Measurements from ENCODE around the gene ABL2. TPM values are rescaled to one million over a fixed set of nuclear protein-coding genes. Genes with fewer than 3 reads are reported as not detected.
"Not testable (repeated sequence)": the region's sequence is repeated elsewhere in the genome, so short reads cannot be mapped to it uniquely, and the experiment has no call there.

Gene ABL2
- total and polyA plus RNA-seq, 4 donors: 11.4 to 22.9 (median 12.6) TPM

GRCh38 chr1:179226738-179227137, 2.7 kb downstream of the ABL2 start:
- no peak overlapping the region for H3K27ac ChIP-seq (ENCODE audit: low read depth, low read length)
- peaks cover 4% of the 10 kb centered on the region for H3K36me3 ChIP-seq (ENCODE audit: control insufficient read depth, insufficient read depth, low read length)
- H3K27me3 ChIP-seq (ENCODE audit: control insufficient read depth, insufficient read depth, low read length): no peaks in the 10 kb centered on the region
- H3K9me3 ChIP-seq (ENCODE audit: control insufficient read depth, insufficient read depth, low read length): no peaks in the 10 kb centered on the region
- no peak for DNase-seq (ENCODE audit: low read depth in 4 of 6, low spot score in 6 of 6)
- H3K4me3 ChIP-seq (ENCODE audit: low read depth, low read length): no peak overlapping the region
- peaks cover 3% of the 10 kb centered on the region for H3K4me1 ChIP-seq (ENCODE audit: control insufficient read depth, insufficient read depth, low read length)

DNA sequence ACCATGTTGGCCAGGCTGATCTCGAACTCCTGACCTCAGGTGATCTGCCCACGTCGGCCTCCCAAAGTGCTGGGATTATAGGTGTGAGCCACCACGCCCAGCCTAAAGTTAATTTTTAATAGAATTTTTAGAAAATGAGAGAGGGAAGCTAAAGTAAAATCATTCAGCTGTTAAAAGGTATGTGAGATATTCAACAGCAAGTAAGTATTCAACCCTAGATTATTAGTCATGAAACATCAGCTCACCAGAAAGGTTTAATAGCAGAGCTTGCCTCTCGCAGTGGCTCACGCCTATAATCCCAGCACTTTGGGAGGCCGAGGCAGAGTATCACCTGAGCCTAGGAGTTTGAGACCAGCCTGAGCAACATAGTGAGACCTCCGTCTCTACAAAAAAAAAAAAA, 5.0 kb downstream of the ABL2 start:
- not testable (repeated sequence) for H3K9me3 ChIP-seq (ENCODE audit: control insufficient read depth, insufficient read depth, low read length); DNase-seq (ENCODE audit: low read depth in 4 of 6, low spot score in 6 of 6); H3K27me3 ChIP-seq (ENCODE audit: control insufficient read depth, insufficient read depth, low read length); H3K36me3 ChIP-seq (ENCODE audit: control insufficient read depth, insufficient read depth, low read length); H3K4me1 ChIP-seq (ENCODE audit: control insufficient read depth, insufficient read depth, low read length); H3K4me3 ChIP-seq (ENCODE audit: low read depth, low read length); H3K27ac ChIP-seq (ENCODE audit: low read depth, low read length)
- no CpG with 5 or more reads among the region's 8 CpGs for WGBS (ENCODE audit: insufficient coverage)

GRCh38 chr1:179221121-179221520, 8.4 kb downstream of the ABL2 start:
- H3K27ac ChIP-seq (ENCODE audit: low read depth, low read length); H3K4me1 ChIP-seq (ENCODE audit: control insufficient read depth, insufficient read depth, low read length); H3K9me3 ChIP-seq (ENCODE audit: control insufficient read depth, insufficient read depth, low read length); DNase-seq (ENCODE audit: low read depth in 4 of 6, low spot score in 6 of 6); H3K36me3 ChIP-seq (ENCODE audit: control insufficient read depth, insufficient read depth, low read length); H3K27me3 ChIP-seq (ENCODE audit: control insufficient read depth, insufficient read depth, low read length); H3K4me3 ChIP-seq (ENCODE audit: low read depth, low read length): not testable (repeated sequence)
- WGBS (ENCODE audit: insufficient coverage): 75% methylated on average over 4 of the region's 7 CpGs

GRCh38 chr1:179217943-179218507, 11.5 kb downstream of the ABL2 start:
- H3K36me3 ChIP-seq (ENCODE audit: control insufficient read depth, insufficient read depth, low read length): peaks cover 6% of the 10 kb centered on the region
- H3K9me3 ChIP-seq (ENCODE audit: control insufficient read depth, insufficient read depth, low read length): no peaks in the 10 kb centered on the region
- WGBS (ENCODE audit: insufficient coverage): 92% methylated on average over 3 of the region's 5 CpGs
- no peaks in the 10 kb centered on the region for H3K27me3 ChIP-seq (ENCODE audit: control insufficient read depth, insufficient read depth, low read length)
- no peak overlapping the region for H3K27ac ChIP-seq (ENCODE audit: low read depth, low read length)
- H3K4me3 ChIP-seq (ENCODE audit: low read depth, low read length): no peak overlapping the region
- H3K4me1 ChIP-seq (ENCODE audit: control insufficient read depth, insufficient read depth, low read length): no peaks in the 10 kb centered on the region
- DNase-seq (ENCODE audit: low read depth in 4 of 6, low spot score in 6 of 6): no peak

DNA sequence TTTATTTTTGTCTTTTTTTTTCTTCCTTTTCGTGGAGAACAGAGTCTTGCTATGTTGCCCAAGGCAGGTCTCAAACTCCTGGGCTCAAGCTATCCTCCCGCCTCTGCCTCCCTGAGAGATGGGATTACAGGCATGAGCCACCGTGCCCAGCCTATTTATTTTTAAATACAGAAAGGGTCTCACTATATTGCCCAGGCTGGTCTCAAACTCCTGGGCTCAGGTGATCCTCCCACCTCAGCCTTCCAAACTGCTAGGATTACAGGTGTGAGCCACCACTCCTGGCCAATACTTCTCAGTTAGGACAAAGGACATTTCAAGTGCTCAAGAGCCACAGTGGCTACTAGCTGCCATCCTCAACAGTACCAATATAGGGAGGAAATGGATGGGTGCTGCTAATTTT, 16.2 kb downstream of the ABL2 start:
- not testable (repeated sequence) for H3K27me3 ChIP-seq (ENCODE audit: control insufficient read depth, insufficient read depth, low read length); DNase-seq (ENCODE audit: low read depth in 4 of 6, low spot score in 6 of 6); H3K36me3 ChIP-seq (ENCODE audit: control insufficient read depth, insufficient read depth, low read length); H3K4me1 ChIP-seq (ENCODE audit: control insufficient read depth, insufficient read depth, low read length); H3K9me3 ChIP-seq (ENCODE audit: control insufficient read depth, insufficient read depth, low read length); H3K27ac ChIP-seq (ENCODE audit: low read depth, low read length); H3K4me3 ChIP-seq (ENCODE audit: low read depth, low read length)
- WGBS (ENCODE audit: insufficient coverage): 100% methylated on average over 1 of the region's 3 CpGs

- no peaks in the 10 kb centered on the region for H3K36me3 ChIP-seq (ENCODE audit: control insufficient read depth, insufficient read depth, low read length)
- H3K27ac ChIP-seq (ENCODE audit: low read depth, low read length): no peak overlapping the region
- WGBS (ENCODE audit: insufficient coverage): 88% methylated on average over 1 of the region's 1 CpG
- no peaks in the 10 kb centered on the region for H3K9me3 ChIP-seq (ENCODE audit: control insufficient read depth, insufficient read depth, low read length)
- H3K4me1 ChIP-seq (ENCODE audit: control insufficient read depth, insufficient read depth, low read length): no peaks in the 10 kb centered on the region
- no peaks in the 10 kb centered on the region for H3K27me3 ChIP-seq (ENCODE audit: control insufficient read depth, insufficient read depth, low read length)
- no peak for DNase-seq (ENCODE audit: low read depth in 4 of 6, low spot score in 6 of 6)
- no peak overlapping the region for H3K4me3 ChIP-seq (ENCODE audit: low read depth, low read length)
Observed at GRCh38 chr1:179208681-179209477, 20.6 kb downstream of the ABL2 start.

DNA sequence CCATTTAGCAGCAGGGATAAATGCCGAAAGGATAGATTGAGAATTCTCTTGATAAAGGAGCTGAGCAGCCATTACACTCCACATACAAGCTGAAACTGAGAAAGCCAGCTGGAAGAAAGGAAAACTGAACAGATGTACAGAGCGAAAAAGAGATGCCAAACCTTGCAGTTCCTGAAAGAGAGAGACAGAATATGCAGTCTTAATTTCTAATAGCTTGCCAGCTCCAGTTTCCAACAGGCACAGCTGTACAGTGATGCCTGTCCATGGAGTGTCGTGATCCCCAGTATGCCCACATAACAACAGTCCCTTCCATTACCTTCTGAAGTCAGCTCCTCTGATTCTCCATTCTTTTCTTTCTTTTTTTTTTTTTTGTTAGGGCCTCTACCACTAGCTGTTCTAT, 22.7 kb downstream of the ABL2 start:
- peak in 3 of 6 donors; percentile 15 to 86 (median 81) for DNase-seq (ENCODE audit: low read depth in 4 of 6, low spot score in 6 of 6)
- WGBS (ENCODE audit: insufficient coverage): 29% methylated on average over 1 of the region's 3 CpGs
- H3K27ac ChIP-seq (ENCODE audit: low read depth, low read length): peak overlapping the region; percentile 4

GRCh38 chr1:179205284-179205683, 24.2 kb downstream of the ABL2 start:
- no peak overlapping the region for H3K27ac ChIP-seq (ENCODE audit: low read depth, low read length)
- WGBS (ENCODE audit: insufficient coverage): 94% methylated on average over 2 of the region's 4 CpGs
- no peaks in the 10 kb centered on the region for H3K36me3 ChIP-seq (ENCODE audit: control insufficient read depth, insufficient read depth, low read length)
- DNase-seq (ENCODE audit: low read depth in 4 of 6, low spot score in 6 of 6): no peak
- H3K4me3 ChIP-seq (ENCODE audit: low read depth, low read length): no peak overlapping the region
- no peaks in the 10 kb centered on the region for H3K9me3 ChIP-seq (ENCODE audit: control insufficient read depth, insufficient read depth, low read length)
- no peaks in the 10 kb centered on the region for H3K27me3 ChIP-seq (ENCODE audit: control insufficient read depth, insufficient read depth, low read length)
- no peaks in the 10 kb centered on the region for H3K4me1 ChIP-seq (ENCODE audit: control insufficient read depth, insufficient read depth, low read length)

More for the DNA sequence above, 22.7 kb downstream of the ABL2 start:
- no peaks in the 10 kb centered on the region for H3K36me3 ChIP-seq (ENCODE audit: control insufficient read depth, insufficient read depth, low read length)
- no peaks in the 10 kb centered on the region for H3K4me1 ChIP-seq (ENCODE audit: control insufficient read depth, insufficient read depth, low read length)
- no peaks in the 10 kb centered on the region for H3K9me3 ChIP-seq (ENCODE audit: control insufficient read depth, insufficient read depth, low read length)
- H3K4me3 ChIP-seq (ENCODE audit: low read depth, low read length): no peak overlapping the region
- H3K27me3 ChIP-seq (ENCODE audit: control insufficient read depth, insufficient read depth, low read length): no peaks in the 10 kb centered on the region

- WGBS (ENCODE audit: insufficient coverage): no CpG with 5 or more reads among the region's 1 CpG
- no peak overlapping the region for H3K4me3 ChIP-seq (ENCODE audit: low read depth, low read length)
- DNase-seq (ENCODE audit: low read depth in 4 of 6, low spot score in 6 of 6): no peak
Observed at GRCh38 chr1:179202161-179202560, 27.3 kb downstream of the ABL2 start.

DNA sequence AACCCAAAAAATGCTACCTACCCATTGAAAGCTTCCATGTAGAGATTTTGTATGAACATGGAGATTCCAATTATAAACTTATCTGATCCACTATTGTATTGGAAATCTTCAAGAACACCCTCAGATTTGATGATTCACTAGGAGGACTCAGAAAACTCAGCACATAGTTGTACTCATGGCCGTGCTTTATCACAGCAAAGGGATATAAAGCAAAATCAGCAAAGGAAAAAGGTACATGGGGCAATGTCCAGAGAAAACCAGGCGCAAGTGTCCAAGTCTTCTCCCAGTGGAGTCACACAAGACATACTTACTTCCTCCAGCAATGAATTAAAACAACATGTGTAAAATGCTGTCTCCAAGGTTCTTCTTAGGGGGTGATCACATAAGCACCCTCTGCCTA, 28.9 kb downstream of the ABL2 start:
- H3K27me3 ChIP-seq (ENCODE audit: control insufficient read depth, insufficient read depth, low read length): no peaks in the 10 kb centered on the region
- H3K27ac ChIP-seq (ENCODE audit: low read depth, low read length): no peak overlapping the region
- 100% methylated on average over 2 of the region's 2 CpGs for WGBS (ENCODE audit: insufficient coverage)

More at GRCh38 chr1:179202161-179202560, 27.3 kb downstream of the ABL2 start:
- H3K36me3 ChIP-seq (ENCODE audit: control insufficient read depth, insufficient read depth, low read length): no peaks in the 10 kb centered on the region
- no peaks in the 10 kb centered on the region for H3K4me1 ChIP-seq (ENCODE audit: control insufficient read depth, insufficient read depth, low read length)
- no peak overlapping the region for H3K27ac ChIP-seq (ENCODE audit: low read depth, low read length)
- H3K9me3 ChIP-seq (ENCODE audit: control insufficient read depth, insufficient read depth, low read length): no peaks in the 10 kb centered on the region
- H3K27me3 ChIP-seq (ENCODE audit: control insufficient read depth, insufficient read depth, low read length): no peaks in the 10 kb centered on the region

More for the DNA sequence above, 28.9 kb downstream of the ABL2 start:
- DNase-seq (ENCODE audit: low read depth in 4 of 6, low spot score in 6 of 6): no peak
- Histone ChIP-seq H3K4me3 (ENCODE audit: low read depth, low read length) (no peak overlapping the region), H3K4me1 (ENCODE audit: control insufficient read depth, insufficient read depth, low read length) (no peaks in the 10 kb centered on the region), H3K9me3 (ENCODE audit: control insufficient read depth, insufficient read depth, low read length) (no peaks in the 10 kb centered on the region), H3K36me3 (ENCODE audit: control insufficient read depth, insufficient read depth, low read length) (no peaks in the 10 kb centered on the region)

Measured in spinal cord (tissue), 10 donors.